ENCODE data around the gene SNX32.

SNX32 gene

GRCh38 chr11:65833297-65834030 is at the start of gene SNX32:
SNX32 (plus strand) TSS chr11:65833963; CDS start chr11:65834066, 103 bp downstream.
- DNase-seq (ENCODE audit: low read depth, low spot score), result peak; percentile 98

- no peak for DNase-seq (ENCODE audit: low read depth, low spot score)
These were observed 48.3 kb upstream of the SNX32 start for GRCh38 chr11:65785319-65786007.

- DNase-seq (ENCODE audit: low read depth, low spot score), result no peak
These were observed 47.6 kb upstream of the SNX32 start for GRCh38 chr11:65786008-65786785.

- no peak for DNase-seq (ENCODE audit: low read depth, low spot score)
These were observed 46.8 kb upstream of the SNX32 start, which contains the start of gene OVOL1 for GRCh38 chr11:65786786-65787636. OVOL1 (plus strand) TSS chr11:65787063; CDS start chr11:65787374, 311 bp downstream.

GRCh38 chr11:65787649-65788622 is 45.8 kb upstream of the SNX32 start:
- DNase-seq (ENCODE audit: low read depth, low spot score), result no peak

DNA sequence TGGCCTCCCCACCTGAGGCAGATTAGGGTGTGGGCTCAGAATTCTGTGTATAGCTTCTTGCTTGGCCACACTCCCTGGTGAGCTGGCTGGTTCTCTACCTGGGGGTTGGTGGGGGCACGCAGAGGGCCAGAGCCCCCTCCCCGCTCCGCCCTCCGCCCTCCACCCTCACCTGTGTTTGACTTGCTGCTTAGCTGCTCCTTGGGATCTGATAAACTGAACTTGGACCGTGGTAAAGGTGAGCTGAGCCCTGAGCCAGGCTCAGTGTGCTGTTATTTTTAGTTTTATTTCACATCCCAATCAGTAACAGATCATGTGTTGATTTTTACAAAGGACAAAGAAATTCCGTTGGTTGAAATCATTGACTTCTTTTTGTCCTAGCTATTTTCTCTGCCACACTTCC is 44.9 kb upstream of the SNX32 start:
- no peak for DNase-seq (ENCODE audit: low read depth, low spot score)

DNA sequence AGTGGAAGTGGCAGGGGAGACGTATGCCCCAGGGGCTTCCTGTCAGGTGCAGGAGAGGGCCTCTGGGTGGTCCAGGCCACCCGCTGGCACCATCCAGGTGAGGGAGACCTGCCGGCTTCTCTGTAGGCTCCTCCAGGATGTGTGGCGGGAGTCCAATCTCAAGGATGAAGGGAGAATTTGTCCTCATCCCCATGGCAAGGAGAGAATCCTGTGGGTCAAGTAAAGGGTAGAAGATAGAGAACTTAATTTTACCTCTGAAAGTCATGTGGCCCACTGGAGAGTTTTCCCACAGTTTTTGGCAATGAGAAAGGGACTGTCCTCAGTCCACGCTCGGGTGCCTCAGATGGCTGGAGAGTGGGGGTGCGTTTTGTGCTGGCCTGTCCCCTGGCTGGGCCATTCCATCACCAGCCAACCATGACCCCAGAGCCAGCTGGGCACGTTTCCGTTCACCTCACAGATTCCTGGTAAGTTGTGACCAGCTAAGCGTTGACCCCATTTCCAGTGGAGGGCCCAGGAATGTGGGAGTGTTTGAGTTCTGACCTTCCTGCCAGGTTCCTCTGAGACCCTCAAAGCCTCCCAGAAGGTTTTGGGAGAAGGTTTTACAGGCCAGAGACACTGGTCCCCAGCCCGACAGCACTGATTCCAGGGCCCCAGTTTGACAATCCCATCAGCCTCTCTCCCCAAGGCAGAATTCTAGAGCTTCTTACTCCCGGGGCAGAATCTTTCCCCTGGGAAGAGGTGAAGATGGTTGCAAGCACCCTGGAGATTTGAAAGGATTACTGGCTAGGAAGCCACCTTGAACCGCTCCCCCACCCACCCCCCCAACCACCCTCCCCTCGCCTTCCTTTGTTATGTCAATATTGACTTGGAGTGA is 44.3 kb upstream of the SNX32 start:
- no peak for DNase-seq (ENCODE audit: low read depth, low spot score)

DNA sequence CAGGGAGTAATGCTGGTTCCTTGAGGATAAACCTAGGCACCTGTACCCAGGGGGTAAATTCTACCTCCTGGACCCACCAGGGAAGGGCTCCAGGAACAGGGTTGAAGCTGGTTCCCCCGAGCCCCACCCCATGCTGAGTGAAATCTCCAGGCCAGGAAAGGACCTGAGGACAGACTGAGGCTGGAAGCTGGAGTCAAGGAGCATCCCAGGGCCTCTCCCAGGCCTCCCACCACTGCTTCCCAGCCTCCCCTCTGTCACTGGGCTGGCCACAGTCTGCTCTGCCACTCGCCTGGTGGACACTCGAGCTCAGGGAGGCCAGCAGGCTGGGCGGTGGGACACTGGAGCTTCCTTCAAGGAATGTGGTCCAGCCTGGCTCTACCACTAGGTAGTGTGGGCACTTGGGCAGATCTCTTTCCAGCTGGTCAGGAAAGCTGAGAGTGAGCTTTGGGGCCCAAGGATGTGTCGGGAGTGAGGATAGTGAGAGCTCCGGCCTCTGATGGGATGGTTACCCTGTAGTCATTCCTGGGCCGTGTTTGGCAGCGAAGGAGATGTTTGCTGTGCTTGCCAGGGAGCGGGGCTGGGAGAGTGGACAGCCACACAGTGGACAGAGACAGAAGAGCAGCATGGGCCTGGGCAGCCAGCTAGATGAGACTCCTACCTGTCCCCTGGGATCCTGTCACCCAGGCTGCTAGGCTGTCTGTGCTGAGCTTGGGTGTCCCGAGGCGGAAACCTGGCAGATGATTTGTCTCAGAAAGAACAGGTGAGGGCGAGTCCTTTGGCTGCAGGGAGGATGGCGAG is 43.5 kb upstream of the SNX32 start:
- no peak for DNase-seq (ENCODE audit: low read depth, low spot score)

DNA sequence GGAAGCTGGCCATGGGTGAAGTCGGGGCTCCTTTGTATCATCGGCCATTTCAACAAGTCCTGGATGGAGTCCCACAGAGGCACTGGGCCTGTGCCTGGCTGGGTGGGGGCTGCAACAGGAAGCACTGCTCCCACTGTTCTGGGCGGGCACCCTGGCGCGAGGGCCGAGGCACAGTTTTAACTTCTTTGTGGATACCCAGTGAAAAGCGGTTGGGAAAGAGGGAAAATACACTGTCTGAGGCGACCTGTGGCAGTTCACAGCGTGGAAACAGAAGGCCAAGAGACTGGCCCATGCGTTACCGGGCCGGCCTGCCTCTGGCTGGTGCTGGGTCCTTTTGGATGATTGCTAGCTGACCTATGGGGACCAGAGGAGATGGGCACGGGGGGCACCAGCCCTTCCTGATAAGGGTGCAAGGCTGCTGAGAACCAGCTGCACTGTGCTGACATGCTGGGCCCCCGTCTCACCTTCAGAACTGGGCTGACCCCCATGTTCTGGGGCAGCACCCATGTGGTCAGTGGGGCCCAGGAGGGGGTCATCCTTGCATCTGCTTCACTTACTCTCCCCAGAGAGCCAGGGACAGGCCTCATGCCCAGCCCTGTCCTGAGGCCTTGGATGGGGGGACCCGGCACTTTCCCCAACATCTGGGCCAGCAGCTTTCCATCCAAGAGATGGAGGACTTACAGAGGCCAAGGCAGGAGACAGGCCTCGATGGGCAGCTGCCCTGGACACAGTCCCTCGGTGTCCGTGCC is 42.7 kb upstream of the SNX32 start:
- DNase-seq (ENCODE audit: low read depth, low spot score), result no peak

- no peak for DNase-seq (ENCODE audit: low read depth, low spot score)
These were observed 42.0 kb upstream of the SNX32 start for GRCh38 chr11:65791719-65792213.

DNA sequence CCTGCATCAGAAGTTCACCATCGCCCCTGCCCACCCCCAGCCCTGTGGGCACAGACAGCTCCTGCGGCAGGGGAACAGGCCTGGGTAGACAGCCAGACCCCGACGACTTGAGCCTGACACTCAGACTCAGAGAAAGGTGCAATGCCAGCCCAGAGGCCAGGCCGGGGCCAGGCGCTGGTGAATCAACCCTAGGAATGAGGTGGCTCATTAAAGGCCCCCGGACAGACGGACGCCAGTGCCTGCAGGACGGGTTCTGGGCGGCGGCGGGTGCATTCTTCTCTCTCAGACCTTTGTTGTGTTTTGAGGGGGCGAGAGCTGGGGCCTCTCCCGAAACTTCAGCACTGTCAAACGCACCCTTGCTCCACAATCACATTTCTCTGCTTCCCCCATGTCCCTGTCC is 41.3 kb upstream of the SNX32 start:
- no peak for DNase-seq (ENCODE audit: low read depth, low spot score)

DNA sequence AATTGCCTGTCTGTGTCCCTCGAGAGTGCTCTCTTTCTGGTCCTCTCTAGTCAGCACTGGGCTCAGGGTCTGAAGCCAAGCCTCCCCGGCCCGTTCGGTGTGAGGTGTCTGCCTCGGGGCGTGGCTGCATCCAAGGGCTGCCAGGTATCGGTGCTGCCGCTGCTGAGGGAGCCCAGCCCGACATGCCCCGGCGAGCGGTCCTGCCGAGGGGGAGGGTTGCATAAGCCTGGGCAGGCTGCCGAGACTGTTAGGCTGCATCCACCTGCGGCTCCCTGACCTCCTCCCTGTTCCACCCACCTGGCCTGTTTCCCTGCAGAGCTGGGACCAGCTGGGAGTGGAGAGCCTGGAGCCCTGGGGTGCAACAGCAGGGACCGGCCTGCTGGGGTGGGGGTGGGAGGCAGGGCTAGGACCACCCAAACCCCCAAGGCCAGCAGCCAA is 40.6 kb upstream of the SNX32 start:
- DNase-seq (ENCODE audit: low read depth, low spot score), result no peak

DNA sequence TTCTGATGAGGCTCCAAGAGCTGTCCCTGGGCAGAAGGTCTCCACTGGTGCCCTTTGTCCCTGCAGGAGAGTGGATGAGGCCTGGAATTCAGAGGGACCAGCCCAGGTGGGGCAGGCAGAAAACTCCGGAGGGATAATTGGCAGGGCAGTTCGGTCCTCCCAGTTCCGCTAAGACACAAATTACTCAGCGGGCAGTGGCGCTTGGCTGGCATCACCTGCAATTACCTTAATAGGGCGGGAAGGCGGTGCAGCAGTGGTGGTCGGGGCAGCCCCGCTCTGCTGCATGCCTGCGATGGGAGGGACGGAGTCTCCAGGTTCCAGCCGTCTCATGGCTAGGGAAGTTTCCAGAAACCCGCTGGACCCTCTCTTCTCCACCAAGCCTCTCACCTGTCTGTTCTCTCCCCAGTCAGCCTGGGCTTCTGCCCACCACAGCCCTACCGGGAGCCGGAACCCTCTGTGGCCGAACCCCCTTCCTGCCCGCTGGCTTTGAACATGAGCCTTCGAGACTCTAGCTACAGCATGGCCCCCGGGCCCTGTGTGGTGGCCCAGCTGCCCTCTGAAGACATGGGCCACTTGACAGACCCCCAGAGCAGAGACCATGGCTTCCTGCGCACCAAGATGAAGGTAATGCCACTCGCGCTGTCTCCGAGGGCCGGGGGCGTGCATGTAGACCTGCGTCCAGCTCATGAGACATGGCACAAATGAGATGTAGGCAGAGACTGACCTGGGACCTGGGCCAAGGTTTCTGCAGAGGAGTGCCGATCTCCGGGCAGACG is 40.0 kb upstream of the SNX32 start:
- DNase-seq (ENCODE audit: low read depth, low spot score), result no peak

- no peak for DNase-seq (ENCODE audit: low read depth, low spot score)
These were observed 38.9 kb upstream of the SNX32 start for GRCh38 chr11:65794570-65795510.

All from astrocyte of the hippocampus (primary cell).